Chondrocyte (in vitro differentiated cells): ENCODE measurements around the gene SGCD. TPM values are rescaled to one million over a fixed set of nuclear protein-coding genes. Genes with fewer than 3 reads are reported as not detected.

ENCODE experiments used
- DNase-seq: peaks from one replicate; pipeline ENCODE4 v3.0.0; 2021; ENCODE audit warnings: mixed read lengths, low spot score
- H3K27ac Mint-ChIP-seq: one replicate; pipeline ENCODE4 v1.8.0; 2021; ENCODE audit warnings: mild to moderate bottlenecking, moderate library complexity, mixed read lengths; ENCODE audit not compliant: unreplicated experiment
- H3K27me3 Mint-ChIP-seq: 2 replicates; pipeline ENCODE4 v1.8.0; 2021; ENCODE audit warnings: low read depth, mixed read lengths
- H3K36me3 Mint-ChIP-seq: 2 replicates; pipeline ENCODE4 v1.8.0; 2021; ENCODE audit warnings: low read depth, mixed read lengths
- H3K4me1 Mint-ChIP-seq: 2 replicates; pipeline ENCODE4 v1.8.0; 2021; ENCODE audit warnings: low read depth, mild to moderate bottlenecking, mixed read lengths
- H3K4me3 Mint-ChIP-seq: one replicate; pipeline ENCODE4 v1.8.0; 2021; ENCODE audit warnings: mild to moderate bottlenecking, moderate library complexity, mixed read lengths; ENCODE audit not compliant: unreplicated experiment
- H3K9me3 Mint-ChIP-seq: 2 replicates; pipeline ENCODE4 v1.8.0; 2021; ENCODE audit warnings: low read depth, mixed read lengths
- total RNA-seq: library from RNA; stranded (reverse); gene quantifications from 3 replicates; pipeline ENCODE4 v1.2.1, GENCODE V29; 2021
- TF ChIP-seq, protein P1 (sequence below): fragments of 200-600 bp; sonication (generic); IDR thresholded peaks from 2 replicates; pipeline ENCODE4 v1.5.0; 2021; ENCODE audit warnings: antibody characterized with exemption, mild to moderate bottlenecking, moderate library complexity

Gene SGCD
- total RNA-seq, 1 donor from 2014 or later: 8.4 TPM

DNA sequence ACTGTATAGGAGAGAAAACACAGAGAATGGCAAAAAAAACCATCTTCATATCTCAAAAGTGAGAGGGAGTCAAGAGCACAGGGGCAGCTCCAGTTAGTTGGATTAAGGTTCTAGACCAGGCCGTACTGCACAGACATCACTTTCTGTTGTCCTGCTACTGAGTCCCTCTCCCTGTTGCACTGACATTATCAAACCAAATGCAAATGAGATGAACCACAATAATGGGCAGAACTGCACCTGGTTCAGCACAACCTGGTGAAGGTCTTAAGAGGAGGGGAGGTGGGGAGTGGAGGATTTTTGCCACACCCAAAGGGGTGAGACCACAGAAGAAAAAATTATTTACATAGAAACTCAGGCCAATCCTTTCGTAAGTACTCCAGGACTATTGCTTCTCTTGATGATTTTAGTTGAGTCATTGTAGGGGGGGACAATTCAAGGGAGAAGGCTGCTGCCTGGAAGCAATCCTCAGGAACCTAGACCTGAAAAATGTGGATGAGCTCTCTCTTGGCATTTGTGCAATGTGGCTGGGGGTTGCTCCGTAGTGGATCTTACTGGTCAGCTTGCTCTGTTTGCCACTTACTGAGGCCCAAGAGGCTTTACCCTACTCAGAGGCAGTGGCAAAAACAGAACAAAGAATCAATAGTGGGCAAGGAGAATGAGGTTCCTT lies 428.6 kb downstream of the SGCD start:
- DNase-seq: no peak
- Mint-ChIP-seq H3K27ac (no peak overlapping the region), H3K27me3 (no peaks in the 10 kb centered on the region), H3K36me3 (no peaks in the 10 kb centered on the region), H3K4me3 (no peak overlapping the region), H3K4me1 (no peaks in the 10 kb centered on the region), H3K9me3 (no peaks in the 10 kb centered on the region)
- TF ChIP-seq, protein P1, sequence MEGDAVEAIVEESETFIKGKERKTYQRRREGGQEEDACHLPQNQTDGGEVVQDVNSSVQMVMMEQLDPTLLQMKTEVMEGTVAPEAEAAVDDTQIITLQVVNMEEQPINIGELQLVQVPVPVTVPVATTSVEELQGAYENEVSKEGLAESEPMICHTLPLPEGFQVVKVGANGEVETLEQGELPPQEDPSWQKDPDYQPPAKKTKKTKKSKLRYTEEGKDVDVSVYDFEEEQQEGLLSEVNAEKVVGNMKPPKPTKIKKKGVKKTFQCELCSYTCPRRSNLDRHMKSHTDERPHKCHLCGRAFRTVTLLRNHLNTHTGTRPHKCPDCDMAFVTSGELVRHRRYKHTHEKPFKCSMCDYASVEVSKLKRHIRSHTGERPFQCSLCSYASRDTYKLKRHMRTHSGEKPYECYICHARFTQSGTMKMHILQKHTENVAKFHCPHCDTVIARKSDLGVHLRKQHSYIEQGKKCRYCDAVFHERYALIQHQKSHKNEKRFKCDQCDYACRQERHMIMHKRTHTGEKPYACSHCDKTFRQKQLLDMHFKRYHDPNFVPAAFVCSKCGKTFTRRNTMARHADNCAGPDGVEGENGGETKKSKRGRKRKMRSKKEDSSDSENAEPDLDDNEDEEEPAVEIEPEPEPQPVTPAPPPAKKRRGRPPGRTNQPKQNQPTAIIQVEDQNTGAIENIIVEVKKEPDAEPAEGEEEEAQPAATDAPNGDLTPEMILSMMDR: no peak

DNA sequence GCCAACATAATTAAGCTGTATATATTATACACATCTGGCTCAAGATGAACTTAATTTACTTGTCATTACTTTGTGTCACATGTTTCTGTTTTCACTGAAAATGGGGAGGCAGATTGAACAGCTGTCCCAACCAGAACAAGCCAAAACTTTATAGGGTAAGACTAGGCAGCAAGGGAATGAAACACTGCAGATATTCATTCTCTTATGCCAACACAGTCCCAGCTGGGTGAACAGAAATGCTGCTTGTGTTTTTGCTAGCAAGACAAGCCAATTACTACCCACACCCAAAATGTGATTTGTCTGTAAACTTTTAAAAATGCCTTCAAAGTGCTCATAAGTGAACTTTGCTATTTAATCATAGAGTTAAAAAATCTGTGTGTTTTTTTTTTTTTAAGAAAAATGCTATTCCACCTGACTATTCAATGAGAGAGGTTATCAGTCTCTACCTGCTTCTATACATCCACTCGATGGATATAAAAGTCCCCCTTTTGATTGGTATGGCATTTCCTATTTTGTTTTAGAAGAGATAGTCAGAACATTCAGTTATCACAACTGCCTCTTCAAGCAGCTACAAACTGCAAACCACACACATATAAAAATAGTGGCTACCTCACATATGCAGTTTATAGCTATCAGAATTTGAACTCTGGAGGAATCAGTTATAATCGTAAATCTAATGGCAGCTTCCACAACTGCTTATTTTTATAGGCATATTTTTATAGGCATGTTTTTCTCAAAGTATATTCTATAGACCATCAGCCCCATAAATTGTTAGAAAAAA lies 431.2 kb downstream of the SGCD start:
- TF ChIP-seq, protein P1: no peak
- no peak for DNase-seq
- H3K27me3 Mint-ChIP-seq: no peaks in the 10 kb centered on the region
- no peak overlapping the region for H3K27ac Mint-ChIP-seq
- no peaks in the 10 kb centered on the region for H3K36me3 Mint-ChIP-seq
- no peaks in the 10 kb centered on the region for H3K9me3 Mint-ChIP-seq
- H3K4me1 Mint-ChIP-seq: no peaks in the 10 kb centered on the region
- H3K4me3 Mint-ChIP-seq: no peak overlapping the region

DNA sequence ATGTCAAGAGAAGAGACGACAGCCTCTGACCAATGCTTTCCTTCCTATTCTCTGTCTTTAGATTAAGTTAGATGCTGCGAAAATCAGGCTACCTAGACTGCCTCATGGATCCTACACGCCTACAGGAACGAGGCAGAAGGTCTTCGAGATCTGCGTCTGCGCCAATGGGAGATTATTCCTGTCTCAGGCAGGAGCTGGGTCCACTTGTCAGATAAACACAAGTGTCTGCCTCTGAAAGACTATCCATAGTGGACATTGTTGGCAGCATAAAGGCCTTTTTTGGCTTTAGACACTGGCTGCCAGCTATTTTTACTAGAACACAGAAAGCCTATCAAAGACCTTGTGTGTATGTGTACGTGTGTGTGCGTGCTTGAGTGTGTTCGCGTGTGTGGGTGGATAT lies 432.2 kb downstream of the SGCD start:
- H3K9me3 Mint-ChIP-seq: no peaks in the 10 kb centered on the region
- TF ChIP-seq, protein P1: no peak
- no peak overlapping the region for H3K4me3 Mint-ChIP-seq
- no peaks in the 10 kb centered on the region for H3K4me1 Mint-ChIP-seq
- no peaks in the 10 kb centered on the region for H3K27me3 Mint-ChIP-seq
- no peak overlapping the region for H3K27ac Mint-ChIP-seq
- DNase-seq: no peak
- no peaks in the 10 kb centered on the region for H3K36me3 Mint-ChIP-seq

DNA sequence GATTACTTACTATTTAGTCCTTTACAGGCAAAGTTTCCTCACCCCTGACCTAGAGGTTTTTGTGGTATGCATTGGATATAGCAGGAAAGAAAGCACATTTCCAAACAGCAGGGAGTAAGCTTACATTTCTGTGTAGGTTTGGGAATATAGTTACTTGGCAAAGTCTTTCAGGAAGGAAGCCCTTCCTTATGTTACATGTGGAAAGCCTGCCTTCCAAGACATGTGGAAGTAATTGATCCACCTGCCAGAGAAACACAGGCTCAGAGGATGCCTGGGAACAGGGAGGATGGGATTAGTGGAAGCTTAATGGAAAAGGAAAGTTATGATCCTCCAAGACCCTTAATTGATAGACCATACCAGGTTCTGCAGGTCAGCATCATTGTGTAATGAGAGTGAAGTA lies 435.8 kb downstream of the SGCD start:
- Mint-ChIP-seq H3K27ac (no peak overlapping the region), H3K4me1 (no peaks in the 10 kb centered on the region), H3K9me3 (no peaks in the 10 kb centered on the region), H3K36me3 (no peaks in the 10 kb centered on the region), H3K27me3 (no peaks in the 10 kb centered on the region), H3K4me3 (no peak overlapping the region)
- no peak for DNase-seq
- TF ChIP-seq, protein P1: no peak

DNA sequence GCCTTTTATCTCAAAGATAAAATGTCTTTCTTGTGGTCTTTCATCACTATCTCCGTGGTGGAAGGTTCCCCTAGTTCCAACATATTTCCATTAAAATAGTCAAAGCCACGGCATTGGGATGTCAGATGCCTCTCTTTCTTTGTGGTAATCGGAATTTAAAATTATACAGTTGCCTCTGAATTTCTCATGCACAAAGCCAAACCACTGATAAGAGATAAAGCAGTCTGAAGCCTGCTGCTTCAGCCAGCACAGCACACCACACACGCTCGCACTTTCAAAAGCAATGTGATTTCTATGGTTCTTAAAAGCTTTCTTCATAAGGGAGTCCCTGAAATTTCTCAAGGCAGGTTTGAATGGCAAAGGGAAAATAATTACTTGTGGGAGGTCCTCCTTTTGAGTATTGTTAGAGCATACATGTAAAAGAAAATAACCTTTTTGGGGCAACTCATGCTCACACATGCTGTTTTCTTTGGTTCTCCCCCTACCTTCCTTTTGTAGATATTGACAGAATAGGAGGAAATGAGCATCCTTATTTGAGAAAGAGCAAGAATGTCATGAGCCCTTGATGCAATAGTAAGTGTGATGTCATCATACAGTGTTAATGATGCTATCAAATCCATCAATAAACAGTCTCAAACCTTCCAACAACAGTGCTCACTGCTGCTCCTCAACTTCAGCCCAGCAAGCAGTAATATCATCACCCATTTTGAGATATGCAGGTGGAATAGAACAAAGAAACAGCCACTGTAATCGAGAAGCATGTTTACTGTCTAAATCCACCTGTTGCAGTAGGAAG lies 437.4 kb downstream of the SGCD start:
- no peaks in the 10 kb centered on the region for H3K9me3 Mint-ChIP-seq
- H3K27ac Mint-ChIP-seq: no peak overlapping the region
- no peaks in the 10 kb centered on the region for H3K27me3 Mint-ChIP-seq
- TF ChIP-seq, protein P1: no peak
- no peaks in the 10 kb centered on the region for H3K4me1 Mint-ChIP-seq
- DNase-seq: no peak
- no peak overlapping the region for H3K4me3 Mint-ChIP-seq
- no peaks in the 10 kb centered on the region for H3K36me3 Mint-ChIP-seq
